Right lobe of liver (tissue), 4 donors: Measurements from ENCODE around the gene CHAF1A.

Source experiments
- POLR2A ChIP-seq: fragments of 450-650 bp; IDR thresholded peaks from one replicate; pipeline ENCODE4 v1.6.1; 2017; ENCODE audit warnings: antibody characterized with exemption, mild to moderate bottlenecking
- TF ChIP-seq, protein P1 (sequence below), 4 donors: fragments of 200-600 bp in 3 of 4; fragments of 450-650 bp in 1 of 4; IDR thresholded peaks; one replicate each; pipeline versions ENCODE4 v1.5.1 to v1.8.0; 2016 to 2022; ENCODE audit warnings: antibody characterized with exemption in 4 of 4, mild to moderate bottlenecking in 2 of 4
- donor health status: DM: no; HTN: no; CAD: no.
- donor health status: DM: no; HTN: no; CAD: no.
- donor health status: DM: no; HTN: yes; CAD: no.

DNA sequence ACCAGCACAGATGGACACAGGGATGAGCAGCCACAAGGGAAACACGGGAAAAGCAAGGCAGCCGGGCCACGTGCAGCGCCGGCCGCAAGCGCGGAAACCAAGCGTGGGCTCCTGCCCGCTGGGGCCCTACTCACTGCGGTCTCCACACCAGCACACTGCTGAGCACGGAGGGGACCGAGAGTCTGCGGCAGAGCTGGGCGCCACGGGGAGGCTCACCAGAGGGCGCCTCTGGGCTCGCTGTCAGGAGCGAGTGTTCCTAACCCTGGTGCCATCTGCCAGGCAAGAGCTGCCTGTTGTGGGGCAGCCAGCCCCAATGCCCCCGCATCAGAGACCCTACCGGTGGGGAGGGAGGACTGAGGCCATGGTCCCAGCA, 32.6 kb upstream of the CHAF1A start:
- TF ChIP-seq, protein P1, sequence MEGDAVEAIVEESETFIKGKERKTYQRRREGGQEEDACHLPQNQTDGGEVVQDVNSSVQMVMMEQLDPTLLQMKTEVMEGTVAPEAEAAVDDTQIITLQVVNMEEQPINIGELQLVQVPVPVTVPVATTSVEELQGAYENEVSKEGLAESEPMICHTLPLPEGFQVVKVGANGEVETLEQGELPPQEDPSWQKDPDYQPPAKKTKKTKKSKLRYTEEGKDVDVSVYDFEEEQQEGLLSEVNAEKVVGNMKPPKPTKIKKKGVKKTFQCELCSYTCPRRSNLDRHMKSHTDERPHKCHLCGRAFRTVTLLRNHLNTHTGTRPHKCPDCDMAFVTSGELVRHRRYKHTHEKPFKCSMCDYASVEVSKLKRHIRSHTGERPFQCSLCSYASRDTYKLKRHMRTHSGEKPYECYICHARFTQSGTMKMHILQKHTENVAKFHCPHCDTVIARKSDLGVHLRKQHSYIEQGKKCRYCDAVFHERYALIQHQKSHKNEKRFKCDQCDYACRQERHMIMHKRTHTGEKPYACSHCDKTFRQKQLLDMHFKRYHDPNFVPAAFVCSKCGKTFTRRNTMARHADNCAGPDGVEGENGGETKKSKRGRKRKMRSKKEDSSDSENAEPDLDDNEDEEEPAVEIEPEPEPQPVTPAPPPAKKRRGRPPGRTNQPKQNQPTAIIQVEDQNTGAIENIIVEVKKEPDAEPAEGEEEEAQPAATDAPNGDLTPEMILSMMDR (IDR thresholded peaks at IDR 0.05), result peak; percentile 22 to 34 (median 30)
- no peak for TF ChIP-seq POLR2A
